Esophagus (tissue), 2 donors: ENCODE results near the gene ABCA9. TPM values are rescaled to one million over a fixed set of nuclear protein-coding genes. Genes with fewer than 3 reads are reported as not detected.

Experiments
- polyA plus RNA-seq, 2 donors: library from polyadenylated mRNA; stranded (reverse); fragments of 200-250 nt; gene quantifications; one replicate each; pipeline ENCODE4 v1.2.3, GENCODE V29; 2013
- donor health status: healthy with polysubstance abuse.
- donor health status: Bipolar disorder and iron deficiency.

Gene ABCA9
- polyA plus RNA-seq, 2 donors = 0.69 to 2.2 TPM

Other genes starting within 250 kb of the ABCA9 start
- 1 to 10 TPM; 1.6 to 2.8 TPM for gene ABCA8, start 105.5 kb downstream of the ABCA9 start, polyA plus RNA-seq
- 1 to 10 TPM; 2.9 to 4.1 TPM for gene ABCA6, start 81.0 kb upstream of the ABCA9 start, polyA plus RNA-seq
- gene ABCA10, start 167.9 kb upstream of the ABCA9 start, polyA plus RNA-seq = 1 to 10 TPM; 2.5 to 5.4 TPM